Measurements from ENCODE around the gene PTCSC3. TPM values are rescaled to one million over a fixed set of nuclear protein-coding genes. Genes with fewer than 3 reads are reported as not detected.

Gene PTCSC3
- total and polyA plus RNA-seq, 9 donors, result not detected

DNA sequence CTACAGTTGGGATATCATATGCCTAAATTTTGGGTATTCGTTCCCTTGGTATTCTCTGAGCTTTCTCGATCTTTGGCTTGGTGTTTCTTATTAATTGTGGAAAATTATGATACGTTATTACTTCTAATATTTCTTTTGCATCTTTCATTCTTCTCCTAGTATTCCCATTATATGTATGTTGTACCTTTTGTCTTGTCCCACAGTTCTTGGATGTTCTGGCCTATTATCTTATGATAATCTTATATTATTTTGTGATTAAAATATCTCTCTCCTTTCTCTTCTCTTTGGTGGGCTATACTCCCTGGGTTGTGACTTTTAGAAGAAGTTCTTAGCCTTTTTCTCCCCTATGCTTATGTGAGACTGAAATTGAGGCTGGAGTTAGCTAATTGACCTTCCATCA, 25.2 kb downstream of the PTCSC3 start:
- DNase-seq, result no peak
- WGBS, 3 donors, result 86 to 93% (median 89%) methylated on average over 3 of the region's 3 CpGs
- intact Hi-C loops (cut with DNase I), result no loop called here

DNA sequence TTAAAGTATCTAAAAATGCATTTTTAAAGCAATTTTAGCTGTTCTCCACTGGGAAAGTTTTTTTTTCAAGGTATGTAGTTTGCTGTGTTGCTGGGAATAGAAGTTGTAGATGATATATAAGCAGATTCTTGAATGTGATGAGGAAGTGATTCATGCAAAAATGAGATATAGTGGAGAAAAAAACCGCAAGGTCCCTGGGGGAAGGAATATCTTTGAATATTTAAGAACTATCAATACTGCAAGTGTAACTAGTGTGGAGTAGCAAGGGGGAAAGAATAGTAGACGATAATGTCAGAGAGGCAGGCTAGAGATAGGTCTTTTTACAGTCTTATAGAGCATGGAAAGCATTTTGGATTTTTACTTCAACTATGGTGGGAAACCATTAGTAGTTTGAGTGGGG, 42.5 kb downstream of the PTCSC3 start:
- WGBS, 3 donors, result 73 to 82% (median 81%) methylated on average over 2 of the region's 2 CpGs
- H3K9me3 ChIP-seq, result no peaks in the 10 kb centered on the region
- intact Hi-C loops (cut with DNase I), result no loop called here
- H3K27ac ChIP-seq, result no peak overlapping the region
- no peaks in the 10 kb centered on the region for H3K4me1 ChIP-seq (ENCODE audit: insufficient read depth)
- no peak overlapping the region for H3K4me3 ChIP-seq
- H3K27me3 ChIP-seq, result no peaks in the 10 kb centered on the region
- H3K36me3 ChIP-seq, result no peaks in the 10 kb centered on the region
- no peak for DNase-seq
- TF ChIP-seq POLR2A (IDR thresholded peaks at IDR 0.05) (no peak), EP300 (IDR thresholded peaks at IDR 0.05) (no peak)
- TF ChIP-seq, protein P1, sequence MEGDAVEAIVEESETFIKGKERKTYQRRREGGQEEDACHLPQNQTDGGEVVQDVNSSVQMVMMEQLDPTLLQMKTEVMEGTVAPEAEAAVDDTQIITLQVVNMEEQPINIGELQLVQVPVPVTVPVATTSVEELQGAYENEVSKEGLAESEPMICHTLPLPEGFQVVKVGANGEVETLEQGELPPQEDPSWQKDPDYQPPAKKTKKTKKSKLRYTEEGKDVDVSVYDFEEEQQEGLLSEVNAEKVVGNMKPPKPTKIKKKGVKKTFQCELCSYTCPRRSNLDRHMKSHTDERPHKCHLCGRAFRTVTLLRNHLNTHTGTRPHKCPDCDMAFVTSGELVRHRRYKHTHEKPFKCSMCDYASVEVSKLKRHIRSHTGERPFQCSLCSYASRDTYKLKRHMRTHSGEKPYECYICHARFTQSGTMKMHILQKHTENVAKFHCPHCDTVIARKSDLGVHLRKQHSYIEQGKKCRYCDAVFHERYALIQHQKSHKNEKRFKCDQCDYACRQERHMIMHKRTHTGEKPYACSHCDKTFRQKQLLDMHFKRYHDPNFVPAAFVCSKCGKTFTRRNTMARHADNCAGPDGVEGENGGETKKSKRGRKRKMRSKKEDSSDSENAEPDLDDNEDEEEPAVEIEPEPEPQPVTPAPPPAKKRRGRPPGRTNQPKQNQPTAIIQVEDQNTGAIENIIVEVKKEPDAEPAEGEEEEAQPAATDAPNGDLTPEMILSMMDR (IDR thresholded peaks at IDR 0.05), result no peak

More for the DNA sequence above, 25.2 kb downstream of the PTCSC3 start:
- Histone ChIP-seq H3K4me3 (no peak overlapping the region), H3K4me1 (ENCODE audit: insufficient read depth) (no peaks in the 10 kb centered on the region), H3K27me3 (no peaks in the 10 kb centered on the region), H3K9me3 (no peaks in the 10 kb centered on the region), H3K27ac (no peak overlapping the region), H3K36me3 (no peaks in the 10 kb centered on the region)
- TF ChIP-seq EP300 (IDR thresholded peaks at IDR 0.05), result no peak
- no peak for TF ChIP-seq POLR2A (IDR thresholded peaks at IDR 0.05)
- TF ChIP-seq, protein P1 (IDR thresholded peaks at IDR 0.05), result no peak

DNA sequence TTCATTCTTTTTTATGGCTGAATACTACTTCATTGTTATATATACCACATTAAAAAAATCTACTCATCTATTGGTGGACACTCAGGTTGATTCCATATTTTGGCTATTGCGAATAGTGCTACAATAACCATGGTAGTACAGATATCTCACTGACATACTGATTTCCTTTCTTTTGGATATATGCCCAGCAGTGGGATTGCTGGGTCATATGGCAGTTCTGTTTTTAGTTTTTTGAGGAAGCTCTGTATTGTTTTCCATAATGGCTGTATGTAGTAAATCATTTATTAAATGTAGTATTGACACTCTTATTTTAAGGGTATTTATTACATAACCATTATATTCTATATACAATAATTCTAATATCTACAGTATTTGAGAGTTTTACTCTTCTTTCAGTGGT, 43.7 kb downstream of the PTCSC3 start:
- DNase-seq, result no peak
- intact Hi-C loops (cut with DNase I), result no loop called here
- no peaks in the 10 kb centered on the region for H3K4me1 ChIP-seq (ENCODE audit: insufficient read depth)
- H3K27me3 ChIP-seq, result no peaks in the 10 kb centered on the region
- no peak for TF ChIP-seq EP300 (IDR thresholded peaks at IDR 0.05)
- TF ChIP-seq, protein P1 (IDR thresholded peaks at IDR 0.05), result no peak
- no peak for TF ChIP-seq POLR2A (IDR thresholded peaks at IDR 0.05)
- 45 to 95% (median 94%) methylated on average over 1 of the region's 1 CpG for WGBS, 3 donors
- H3K4me3 ChIP-seq, result no peak overlapping the region
- H3K27ac ChIP-seq, result no peak overlapping the region
- H3K36me3 ChIP-seq, result no peaks in the 10 kb centered on the region
- no peaks in the 10 kb centered on the region for H3K9me3 ChIP-seq

DNA sequence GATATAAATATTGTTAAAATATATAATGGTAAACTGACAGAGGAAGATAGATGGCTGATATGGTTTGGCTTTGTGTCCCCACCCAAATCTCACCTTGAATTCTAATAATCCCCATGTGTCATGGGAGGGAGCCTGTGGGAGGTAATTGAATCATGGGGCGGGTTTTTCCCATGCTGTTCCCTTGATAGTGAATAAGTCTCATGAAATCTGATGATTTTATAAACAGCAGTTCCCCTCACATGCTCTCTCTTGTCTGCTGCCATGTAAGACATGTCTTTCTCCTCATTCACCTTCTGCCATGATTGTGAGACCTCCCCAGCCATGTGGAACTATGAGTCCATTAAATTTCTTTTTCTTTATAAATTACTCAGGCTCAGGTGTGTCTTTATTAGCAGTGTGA, 46.3 kb downstream of the PTCSC3 start:
- Histone ChIP-seq H3K27me3 (no peaks in the 10 kb centered on the region), H3K4me1 (ENCODE audit: insufficient read depth) (no peaks in the 10 kb centered on the region), H3K36me3 (no peaks in the 10 kb centered on the region), H3K27ac (no peak overlapping the region), H3K4me3 (no peak overlapping the region), H3K9me3 (no peaks in the 10 kb centered on the region)
- DNase-seq, result no peak
- 62 to 86% (median 76%) methylated on average over 1 of the region's 1 CpG for WGBS, 3 donors
- intact Hi-C loops (cut with DNase I), result no loop called here
- TF ChIP-seq EP300 (IDR thresholded peaks at IDR 0.05) (no peak), POLR2A (IDR thresholded peaks at IDR 0.05) (no peak)
- TF ChIP-seq, protein P1 (IDR thresholded peaks at IDR 0.05), result no peak
